Stimulated activated CD8-positive, alpha-beta memory T cell treated with anti-CD3 and anti-CD28 coated beads, Interleukin-12 subunit alpha, Interleukin-12 subunit beta, amount 100 ng/mL, for 24 hours (primary cell): ENCODE data around the gene RELN.

Source experiments
- DNase-seq: peaks from one replicate; pipeline ENCODE4 v3.0.0-alpha.2; 2020; ENCODE audit errors: extremely low read depth

RELN gene

DNA sequence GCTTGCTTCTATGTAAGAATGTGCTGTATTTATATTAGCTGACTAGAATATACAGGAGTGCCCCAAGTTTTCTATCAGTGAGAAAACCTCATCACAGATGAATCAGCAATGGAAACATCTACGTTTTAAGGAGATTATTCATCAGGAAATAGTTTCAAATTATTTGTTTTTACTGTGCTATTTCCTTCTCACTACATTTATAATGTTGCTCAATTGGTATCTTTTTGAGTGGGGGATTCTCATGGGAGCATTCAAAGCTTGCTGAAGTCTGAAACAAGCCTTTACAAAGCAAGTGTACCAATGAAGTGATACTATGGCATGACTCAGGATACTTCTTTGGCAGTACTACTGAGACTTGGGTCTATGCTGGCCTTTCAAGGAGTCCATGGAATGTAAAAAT is 352.4 kb downstream of the RELN start:
- DNase-seq: no peak

- no peak for DNase-seq
Measured at GRCh38 chr7:103636153-103636552, 353.3 kb downstream of the RELN start.

GRCh38 chr7:103632972-103633371 is 356.5 kb downstream of the RELN start:
- no peak for DNase-seq

GRCh38 chr7:103632005-103632639 is 357.3 kb downstream of the RELN start:
- DNase-seq: no peak

DNA sequence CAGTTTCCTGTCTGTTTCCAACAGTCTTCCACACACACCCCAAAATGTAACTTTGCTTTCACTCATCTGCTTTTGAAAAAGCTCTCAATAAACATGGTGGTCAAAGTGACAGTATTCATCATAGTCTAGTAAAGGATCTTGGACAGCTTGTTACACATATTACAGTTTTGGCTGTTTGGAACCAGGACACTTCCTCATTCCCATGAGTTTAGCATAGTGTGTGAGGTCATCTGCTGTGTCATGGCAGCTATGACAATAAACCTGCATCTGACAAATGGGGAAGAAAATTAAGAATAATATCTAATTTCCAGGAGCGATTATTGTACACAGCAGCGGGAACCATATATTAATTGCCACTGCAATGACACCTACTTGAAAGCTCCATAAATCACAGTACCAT is 359.1 kb downstream of the RELN start:
- no peak for DNase-seq

- no peak for DNase-seq
Measured at GRCh38 chr7:103628742-103629141, 360.7 kb downstream of the RELN start.

- DNase-seq: no peak
Measured at GRCh38 chr7:103626776-103627175, 362.7 kb downstream of the RELN start.

GRCh38 chr7:103622274-103622673 is 367.2 kb downstream of the RELN start:
- DNase-seq: no peak

GRCh38 chr7:103613655-103614642 is 375.5 kb downstream of the RELN start:
- no peak for DNase-seq

GRCh38 chr7:103609778-103610177 is 379.7 kb downstream of the RELN start:
- no peak for DNase-seq

GRCh38 chr7:103605640-103606039 is 383.8 kb downstream of the RELN start:
- no peak for DNase-seq

GRCh38 chr7:103598326-103598905 is 391.0 kb downstream of the RELN start:
- no peak for DNase-seq

- DNase-seq: no peak
Measured at GRCh38 chr7:103597606-103598005, 391.9 kb downstream of the RELN start.

DNA sequence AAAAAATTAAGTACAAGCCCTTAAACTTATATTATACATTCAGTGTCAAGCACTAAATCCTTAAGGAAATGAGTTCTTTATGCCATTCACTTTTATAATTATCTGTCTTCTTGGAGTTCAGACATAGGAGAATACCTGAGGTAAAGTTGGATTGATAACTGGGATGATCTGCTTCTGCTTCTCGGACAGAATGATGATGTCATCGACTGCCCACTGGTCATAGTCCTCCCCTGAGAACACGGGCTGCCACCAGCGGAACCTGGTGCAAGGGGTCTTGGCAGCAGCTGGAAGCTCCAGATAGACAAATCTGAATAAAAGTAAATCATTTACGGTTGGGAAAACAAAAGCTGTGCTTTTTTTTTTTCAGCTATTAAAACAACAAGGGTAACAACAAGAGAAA is 395.3 kb downstream of the RELN start:
- DNase-seq: no peak

- DNase-seq: no peak
Measured at GRCh38 chr7:103593691-103594090, 395.8 kb downstream of the RELN start.

GRCh38 chr7:103592844-103593243 is 396.6 kb downstream of the RELN start:
- DNase-seq: no peak

DNA sequence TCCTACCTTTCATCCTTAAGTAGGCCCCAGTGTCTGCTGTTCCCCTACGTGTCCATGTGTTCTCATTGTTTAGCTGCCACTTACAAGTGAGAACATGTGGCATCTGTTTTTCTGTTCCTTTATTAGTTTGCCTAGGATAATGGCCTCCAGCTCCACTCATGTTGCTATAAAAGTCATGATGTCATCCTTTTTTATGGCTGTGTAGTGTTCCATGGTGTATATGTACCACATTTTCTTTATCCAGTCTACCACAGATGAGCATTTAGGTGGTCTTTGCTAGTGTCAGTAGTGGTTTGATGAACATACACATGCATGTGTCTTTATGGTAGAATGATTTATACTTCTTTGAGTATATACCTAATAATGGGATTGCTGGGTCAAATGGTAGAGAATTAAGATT is 397.3 kb downstream of the RELN start:
- no peak for DNase-seq

DNA sequence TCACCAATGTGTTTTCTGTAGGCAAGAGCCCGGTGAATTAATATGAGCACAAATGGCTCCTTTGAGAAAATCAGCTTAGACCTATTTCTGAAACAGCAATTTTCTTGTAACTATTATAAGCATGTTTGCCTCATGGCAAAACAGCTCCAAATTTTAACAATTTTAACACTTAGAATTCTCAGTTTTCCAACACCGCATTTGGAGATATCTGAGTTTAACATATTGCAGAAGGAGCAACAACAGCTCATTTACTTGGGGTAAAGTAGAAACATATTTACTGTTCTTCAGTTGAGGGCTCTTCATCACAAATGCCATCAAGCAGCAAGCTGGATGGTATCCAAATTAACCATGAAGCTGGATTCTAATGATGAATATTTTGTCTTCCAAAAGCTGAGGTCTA is 409.4 kb downstream of the RELN start:
- DNase-seq: no peak

- no peak for DNase-seq
Measured at GRCh38 chr7:103577059-103577458, 412.4 kb downstream of the RELN start.

DNA sequence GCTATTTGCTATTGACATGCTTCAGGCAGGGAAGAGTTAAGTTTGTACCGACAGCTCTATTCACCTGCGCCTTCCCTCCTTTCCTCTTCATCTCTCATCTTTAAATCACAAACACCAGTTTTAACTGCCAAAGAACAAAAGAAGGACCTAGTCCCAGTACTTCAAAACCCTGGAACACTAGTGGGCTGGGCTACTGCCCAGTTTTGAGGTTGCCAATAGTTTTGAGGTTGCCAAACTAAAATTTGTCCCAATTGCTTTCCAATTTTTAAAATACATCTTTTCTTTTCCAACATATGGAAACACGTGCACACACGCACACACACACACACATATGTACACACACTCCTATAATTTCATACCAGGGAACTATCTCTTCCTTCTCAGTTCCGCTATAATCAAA is 412.8 kb downstream of the RELN start:
- no peak for DNase-seq

GRCh38 chr7:103574576-103574975 is 414.9 kb downstream of the RELN start:
- no peak for DNase-seq

GRCh38 chr7:103573479-103574058 is 415.9 kb downstream of the RELN start:
- DNase-seq: no peak
